ENCODE results near the gene PBLD.
"Not testable (repeated sequence)": the region's sequence is repeated elsewhere in the genome, so short reads cannot be mapped to it uniquely, and the experiment has no call there.

The PBLD gene

DNA sequence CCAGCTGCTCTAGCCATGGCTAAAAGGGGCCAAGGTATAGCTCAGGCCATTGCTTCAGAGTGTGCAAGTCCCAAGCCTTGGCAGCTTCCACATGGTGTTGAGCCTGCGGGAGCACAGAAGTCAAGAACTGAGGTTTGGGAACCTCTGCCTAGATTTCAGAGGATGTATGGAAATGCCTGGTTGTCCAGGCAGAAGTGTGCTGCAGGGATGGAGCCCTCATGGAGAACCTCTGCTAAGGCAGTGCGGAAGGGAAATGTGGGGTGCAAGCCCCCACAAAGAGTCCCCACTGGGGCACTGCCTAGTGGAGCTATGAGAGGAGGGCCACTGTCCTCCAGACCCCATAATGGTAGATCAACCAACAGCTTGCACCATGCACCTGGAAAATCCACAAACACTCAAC lies 54.9 kb downstream of the PBLD start:
- not testable (repeated sequence) for DNase-seq

DNA sequence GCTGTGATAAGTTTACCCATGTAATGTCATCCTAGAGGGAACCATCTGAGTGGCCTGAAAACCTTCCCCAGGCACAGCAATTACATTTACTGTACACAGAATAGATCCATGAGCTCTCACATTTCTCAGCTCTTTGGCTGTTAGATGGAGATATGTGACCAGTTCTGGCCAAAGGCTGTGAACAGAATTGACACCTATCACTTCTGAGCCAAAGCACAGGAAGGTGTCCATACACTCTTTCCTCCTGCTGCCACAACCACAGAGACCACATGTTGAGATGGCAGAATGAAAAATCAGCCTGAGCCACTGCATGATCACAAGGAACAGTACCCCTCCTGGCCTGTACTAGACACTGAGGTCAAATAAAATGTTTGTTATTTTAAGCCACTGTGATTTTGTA lies 56.5 kb downstream of the PBLD start:
- DNase-seq: no peak

DNA sequence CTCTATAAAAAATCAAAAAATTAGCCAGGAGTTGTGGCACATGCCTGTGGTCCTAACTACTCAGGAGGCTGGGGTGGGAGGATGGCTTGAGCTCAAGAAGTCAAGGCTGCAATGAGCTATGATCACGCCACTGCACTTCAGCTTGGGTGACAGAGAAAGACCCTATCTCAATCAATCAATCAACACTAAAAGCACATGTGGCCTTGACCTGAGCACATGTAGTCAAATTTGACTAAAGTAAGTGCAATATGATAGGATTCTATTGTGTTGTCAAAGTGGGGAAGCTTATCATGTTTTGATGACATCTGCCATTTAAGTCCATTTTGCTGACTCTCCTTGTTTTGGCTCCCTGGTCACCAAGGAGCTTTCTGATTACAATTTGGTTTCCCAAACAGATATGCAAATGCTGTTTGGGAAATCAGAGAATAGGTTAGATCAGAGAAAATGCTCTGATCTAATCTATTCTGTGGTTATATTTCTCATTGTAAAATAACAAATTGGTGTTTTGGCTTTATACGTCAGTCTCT lies 57.1 kb downstream of the PBLD start:
- DNase-seq: no peak

DNA sequence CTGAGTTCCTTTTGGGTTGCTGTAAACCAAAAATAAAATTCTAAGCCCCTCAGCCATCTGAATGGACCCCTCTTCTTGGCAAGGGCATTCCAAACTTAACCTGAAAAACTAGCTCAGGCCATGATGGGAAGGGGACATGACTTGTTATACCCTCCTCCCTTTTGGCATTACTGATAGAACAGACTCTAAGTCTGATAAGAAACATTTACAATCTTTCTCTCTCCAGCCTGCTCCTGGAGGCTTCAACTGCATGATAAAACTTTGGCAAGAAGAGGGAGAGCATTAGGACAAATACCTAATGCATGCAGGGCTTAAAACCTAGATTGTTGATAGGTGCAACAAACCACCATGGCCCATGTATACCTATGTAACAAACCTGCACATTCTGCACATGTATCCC lies 59.9 kb downstream of the PBLD start:
- no peak for DNase-seq

DNA sequence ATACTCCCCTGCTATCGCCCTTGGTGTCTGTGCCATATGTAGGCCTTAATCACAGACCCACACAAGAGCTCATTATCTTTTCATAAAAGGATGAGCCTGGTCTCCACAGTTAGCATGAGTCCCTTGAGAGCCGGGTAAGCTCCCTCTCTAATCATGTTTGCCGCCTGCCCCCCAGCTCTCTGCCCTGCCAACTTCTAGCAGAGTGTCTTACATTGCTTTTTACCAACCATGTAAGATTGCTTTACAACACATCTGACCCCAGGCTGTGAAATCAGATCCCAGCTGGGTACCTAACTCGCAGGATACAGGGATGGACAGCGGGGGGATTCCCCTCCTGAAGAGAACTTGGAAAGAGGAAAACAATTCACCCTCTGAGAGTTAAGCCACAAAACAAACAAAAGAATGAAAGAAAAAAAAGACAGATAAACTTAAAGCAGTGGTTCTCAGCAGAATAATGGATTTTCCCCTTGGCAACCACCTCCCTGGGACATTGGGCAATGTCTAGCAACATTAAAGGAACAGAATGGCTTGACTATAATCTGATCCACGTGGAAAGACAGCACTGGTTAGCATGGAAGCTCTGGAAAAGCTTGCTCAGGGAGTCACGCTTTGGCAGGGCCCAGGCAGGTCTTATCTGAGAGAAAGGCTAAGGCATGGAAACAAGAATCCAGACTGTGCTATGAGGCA lies 61.4 kb downstream of the PBLD start:
- DNase-seq: no peak

DNA sequence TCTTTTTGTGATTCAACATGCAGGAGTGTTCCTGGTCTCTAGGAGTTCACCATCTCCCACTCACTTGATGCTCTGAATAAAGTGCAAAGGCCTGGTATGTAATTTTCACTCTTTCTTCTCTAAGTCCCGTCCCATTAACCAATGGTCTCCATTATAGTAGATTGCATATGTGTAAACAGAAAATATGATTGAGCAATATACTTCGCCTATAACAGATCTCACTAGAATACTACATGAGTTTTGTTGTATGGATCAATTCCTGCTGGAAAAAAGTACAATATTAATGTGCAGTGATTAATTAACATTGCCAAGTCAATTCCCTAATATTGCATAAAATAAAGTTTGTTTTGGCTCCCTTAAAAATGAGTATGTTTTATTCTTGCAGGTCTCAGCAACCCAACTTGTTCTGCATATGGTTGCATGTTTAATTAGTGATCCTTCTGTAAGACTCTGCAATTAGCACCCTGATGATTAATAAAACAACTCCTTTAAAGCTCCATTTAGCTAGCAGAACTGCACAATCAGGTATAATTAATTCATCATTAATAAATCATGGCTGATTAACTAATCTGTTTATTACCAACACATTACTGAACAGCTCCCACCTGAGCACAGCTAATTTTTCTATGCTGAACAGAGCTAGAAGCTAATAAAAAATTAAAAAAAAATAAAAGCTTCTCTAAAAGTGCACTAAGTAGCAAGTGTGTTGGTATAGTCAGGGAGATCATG lies 63.0 kb downstream of the PBLD start:
- DNase-seq: no peak

DNA sequence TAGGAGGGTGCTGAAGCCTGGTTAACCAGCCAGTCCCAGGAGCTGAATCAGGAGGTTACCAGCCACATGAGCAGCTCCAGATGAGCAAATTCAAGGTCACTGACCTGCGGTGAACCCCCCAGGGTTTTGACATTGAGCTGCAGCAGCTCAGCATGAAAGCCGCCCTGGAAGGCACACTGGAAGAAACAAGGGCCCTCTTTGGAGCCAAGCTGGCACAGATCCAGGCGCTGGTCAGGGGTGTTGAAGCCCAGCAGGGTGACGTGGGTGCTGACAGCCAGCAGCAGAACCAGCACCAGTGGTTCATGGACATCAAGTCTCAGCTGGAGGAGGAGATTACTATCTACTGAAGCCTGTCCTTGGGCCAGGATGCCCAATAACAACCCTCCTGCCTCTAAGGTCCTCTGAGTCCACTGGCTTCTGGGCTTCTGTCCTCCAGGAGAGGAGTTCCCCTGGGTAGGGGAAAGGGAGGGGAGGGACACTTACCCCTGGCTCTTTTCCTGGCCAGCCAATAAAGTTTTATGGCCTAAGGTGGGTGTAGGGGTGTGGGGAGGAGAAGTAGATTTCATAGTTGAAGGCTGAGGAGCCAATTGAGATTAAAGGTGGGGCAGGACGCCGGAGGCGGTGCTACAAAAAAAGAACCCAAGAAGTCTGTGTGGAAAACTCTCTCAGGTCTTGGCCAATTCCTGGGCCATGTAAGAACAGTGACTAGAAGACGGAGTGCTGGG lies 71.4 kb downstream of the PBLD start:
- no peak for DNase-seq

DNA sequence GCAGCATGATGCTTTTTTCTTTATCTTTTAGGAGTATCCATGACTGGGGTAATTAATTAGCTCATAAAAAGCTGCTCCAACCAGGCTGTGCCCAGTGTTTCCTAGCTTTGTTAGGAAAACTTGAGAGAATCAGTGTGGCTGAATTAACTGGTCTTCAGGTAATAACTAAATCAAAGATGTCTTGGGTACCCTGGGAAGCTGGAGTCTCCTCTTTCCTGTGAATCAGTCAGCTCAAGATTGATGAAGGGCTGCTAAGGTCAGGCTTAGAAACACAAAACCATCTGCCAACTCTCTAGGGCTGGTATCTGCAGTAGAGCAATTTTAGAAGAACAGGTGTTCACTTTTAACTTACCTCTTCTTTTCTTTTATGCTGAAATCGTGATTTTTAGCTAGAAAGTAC lies 79.4 kb downstream of the PBLD start:
- DNase-seq: no peak

DNA sequence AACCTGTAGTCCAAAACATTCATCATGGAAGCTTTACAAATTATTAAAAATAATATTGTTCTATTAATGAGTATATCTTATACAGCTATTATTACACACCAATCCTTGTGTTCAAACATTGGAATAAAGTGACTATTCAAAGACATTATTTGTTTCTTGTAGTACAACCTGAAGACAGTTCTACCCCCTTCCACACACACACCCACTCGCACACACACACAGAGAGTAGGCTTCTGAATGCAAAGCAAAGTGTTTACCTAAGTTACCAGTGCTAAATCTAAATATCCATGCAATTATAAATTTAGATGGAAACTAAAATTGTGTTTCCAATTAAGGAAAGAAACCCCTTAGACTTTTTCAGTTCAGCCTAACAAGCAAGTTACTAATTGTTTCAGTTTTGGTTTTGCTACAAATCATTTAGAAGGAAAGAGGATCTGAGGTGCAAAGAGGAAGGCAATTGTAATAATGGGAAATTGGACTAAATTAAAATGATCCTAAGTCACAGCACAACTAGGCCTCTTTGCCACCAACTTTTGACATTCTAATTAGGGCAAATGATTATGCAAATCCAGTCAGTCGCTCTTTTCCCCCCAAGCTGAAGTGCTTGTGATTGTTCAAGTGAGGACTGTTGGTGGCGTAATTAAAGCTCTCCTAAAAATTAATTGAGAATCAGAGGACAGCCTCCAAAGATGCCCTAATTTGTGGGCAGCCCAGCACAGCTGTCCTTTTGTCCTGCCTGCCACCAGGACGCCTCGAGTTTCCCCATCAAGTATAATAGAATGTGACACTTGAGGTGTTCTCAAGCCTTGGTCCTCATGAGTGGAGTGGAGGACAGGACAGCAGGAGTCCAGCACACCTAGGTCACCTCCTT lies 80.9 kb downstream of the PBLD start:
- DNase-seq: no peak

DNA sequence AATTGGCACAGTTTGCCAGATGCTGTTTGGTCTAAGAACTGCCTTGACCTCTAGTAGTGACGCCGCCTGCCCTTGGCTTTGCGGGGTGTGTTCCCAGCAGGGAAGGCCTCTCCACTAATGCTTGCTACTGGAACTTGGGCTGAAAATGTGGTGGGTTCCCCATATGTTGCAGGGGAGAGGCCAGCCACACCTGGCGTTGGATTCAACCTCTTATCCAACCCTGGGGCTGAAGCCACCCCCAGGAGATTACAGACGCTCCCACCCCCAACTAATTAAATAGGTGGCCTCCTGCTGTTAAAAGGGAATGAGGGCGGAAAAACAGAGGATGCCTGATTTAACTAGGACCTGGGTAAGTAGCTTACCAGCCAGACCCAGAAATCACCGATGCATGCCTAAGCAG lies 81.6 kb downstream of the PBLD start:
- no peak for DNase-seq

DNA sequence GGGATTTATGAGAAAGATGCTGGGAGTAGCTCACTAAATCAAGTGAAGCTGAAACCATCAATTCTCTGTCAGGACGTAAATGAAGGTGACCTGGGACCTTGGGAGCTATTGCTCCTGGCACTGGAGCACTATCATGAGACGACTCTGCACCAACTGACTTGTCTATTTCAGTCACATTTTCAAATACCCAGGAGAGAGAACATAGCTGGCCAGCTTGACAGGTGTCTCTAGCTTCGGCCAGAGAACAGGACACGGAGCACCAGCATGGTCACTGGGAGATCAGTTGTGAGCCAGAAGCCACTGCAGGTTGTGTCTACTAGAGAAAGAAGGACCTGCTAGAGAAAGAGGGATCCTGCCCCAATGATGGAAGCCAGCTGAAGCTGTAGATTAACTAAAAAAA lies 83.4 kb downstream of the PBLD start:
- DNase-seq: no peak

DNA sequence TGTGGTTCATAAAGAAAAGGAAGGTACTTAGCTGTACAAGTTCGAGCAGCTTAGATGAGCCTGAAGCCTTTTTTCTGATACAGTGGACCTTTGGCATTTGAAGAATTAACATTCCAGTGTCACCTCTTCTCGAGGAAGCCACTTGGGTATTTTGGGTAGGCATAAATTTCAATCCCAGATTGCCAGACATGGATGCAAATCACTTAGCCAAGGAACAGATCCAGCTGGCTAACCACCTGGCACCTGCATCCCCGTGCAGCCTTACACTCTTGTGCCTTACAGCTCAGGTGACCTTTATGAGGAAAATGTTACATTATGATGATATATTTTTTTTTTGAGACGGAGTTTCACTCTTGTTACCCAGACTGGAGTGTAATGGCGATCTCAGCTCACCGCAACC lies 84.8 kb downstream of the PBLD start:
- no peak for DNase-seq

DNA sequence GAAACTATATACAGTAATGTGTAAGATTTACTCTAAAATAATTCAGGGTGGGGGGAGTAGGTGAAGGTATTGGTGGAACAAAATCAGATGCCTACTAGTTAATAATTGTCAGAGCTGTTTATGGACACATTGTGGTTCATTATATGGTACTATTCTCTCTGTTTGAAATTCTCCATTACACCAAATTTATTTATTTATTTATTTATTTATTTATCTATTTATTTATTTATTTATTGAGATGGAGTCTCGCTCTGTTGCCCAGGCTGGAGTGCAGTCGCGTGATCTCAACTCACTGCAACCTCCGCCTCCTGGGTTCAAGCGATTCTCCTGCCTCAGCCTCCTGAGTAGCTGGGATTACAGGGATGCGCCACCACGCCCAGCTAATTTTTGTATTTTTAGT lies 86.3 kb downstream of the PBLD start:
- not testable (repeated sequence) for DNase-seq

DNA sequence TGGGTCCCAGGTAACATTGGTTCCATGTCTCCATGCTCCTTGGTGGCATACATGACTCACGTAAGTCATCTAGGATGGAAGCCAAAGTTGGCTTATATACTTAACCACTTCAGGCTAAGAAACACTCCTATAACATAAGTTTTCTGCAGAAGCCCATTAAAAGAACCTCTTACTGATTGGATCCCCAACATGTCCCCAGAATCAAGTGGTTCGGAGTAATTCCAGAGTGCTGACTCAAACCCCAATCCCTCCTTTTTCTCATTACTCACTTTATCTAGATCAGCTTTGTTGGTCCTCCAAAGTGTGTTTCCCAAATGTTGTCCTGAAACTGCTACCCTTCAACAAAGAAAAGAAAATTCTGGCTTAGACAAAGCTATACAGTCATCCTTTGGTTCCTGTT lies 90.7 kb downstream of the PBLD start:
- no peak for DNase-seq

DNA sequence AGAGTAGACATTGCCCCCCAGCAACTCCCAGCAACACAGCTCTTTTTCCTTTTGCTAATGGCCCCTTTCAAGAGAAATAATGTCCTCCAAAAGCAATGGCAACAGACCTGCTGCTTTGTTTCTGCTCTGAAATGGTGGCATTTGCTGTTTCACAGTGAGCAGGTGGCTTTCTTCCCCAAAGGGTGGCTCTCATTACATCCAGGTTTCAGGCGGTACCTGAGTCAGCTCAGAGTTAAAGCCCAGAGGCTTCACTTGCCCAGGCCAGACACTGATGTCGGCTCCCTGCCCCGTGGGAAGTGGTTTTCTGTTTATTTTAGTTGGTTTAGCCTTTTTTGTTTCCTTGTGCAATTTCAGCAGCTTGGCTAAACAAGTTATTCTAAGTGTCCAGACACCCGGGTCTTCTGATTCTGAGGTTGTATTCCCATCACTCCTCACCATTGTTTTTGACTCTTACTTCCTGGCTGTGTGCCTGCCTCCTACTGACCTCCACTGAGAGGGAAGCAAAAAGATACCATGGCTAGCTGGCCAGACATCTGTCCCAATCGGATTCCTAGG lies 93.1 kb downstream of the PBLD start:
- DNase-seq: no peak

DNA sequence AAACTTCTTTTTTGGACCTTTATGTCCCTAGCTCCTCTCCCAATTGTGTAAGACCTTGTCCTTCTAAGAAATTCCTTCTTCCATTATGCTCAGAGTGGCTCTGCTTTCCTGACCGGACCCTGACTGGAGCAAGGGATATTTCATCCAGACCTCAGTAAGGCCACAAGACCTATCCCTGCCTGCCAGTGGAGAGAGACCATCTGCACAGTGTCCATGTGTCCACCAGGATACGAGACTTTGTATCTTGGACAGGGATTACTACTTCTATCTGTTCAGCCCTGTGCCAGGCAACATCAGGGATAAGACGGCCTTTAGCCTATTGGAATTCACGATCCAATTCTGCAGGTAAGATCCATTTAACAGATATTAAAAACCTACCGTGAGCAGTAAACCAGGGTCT lies 93.7 kb downstream of the PBLD start:
- DNase-seq: no peak

DNA sequence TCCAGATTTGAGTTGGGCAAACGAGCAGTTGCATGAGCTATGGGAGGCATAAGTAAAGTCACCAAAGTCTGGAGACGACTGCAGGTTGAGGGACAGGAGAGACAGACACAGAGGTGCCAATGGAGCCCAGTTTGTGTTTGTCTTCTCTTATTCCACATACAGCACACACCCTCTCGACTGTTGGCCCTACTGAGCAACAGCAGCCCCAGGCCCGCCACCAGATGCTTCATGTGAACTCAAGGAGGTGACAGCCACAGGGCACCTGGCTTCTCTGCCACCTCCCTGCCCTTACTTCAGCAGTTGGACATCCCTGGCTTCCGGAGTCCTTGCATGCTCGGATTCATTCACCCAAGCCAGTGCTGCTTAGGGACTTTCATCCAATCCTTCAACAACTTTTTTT lies 94.4 kb downstream of the PBLD start:
- DNase-seq: no peak

DNA sequence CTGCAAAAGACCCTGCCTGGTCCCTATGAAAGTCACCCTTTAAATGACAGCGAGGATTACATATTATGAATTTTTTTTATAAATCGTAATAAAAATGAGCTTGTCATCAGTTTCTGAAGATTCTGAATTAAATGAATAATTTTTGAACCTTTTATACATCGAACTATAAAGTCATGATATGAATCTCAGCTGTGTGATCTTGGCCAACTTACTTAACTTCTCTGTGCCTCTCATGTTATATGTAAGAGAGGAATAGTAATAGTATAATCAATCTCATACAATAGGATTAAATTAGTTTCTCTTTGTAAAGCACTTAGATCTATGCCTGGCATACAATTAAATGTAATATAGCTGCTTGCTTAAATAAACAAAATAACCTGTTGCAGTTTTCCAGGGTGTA lies 95.6 kb downstream of the PBLD start:
- DNase-seq: no peak

DNA sequence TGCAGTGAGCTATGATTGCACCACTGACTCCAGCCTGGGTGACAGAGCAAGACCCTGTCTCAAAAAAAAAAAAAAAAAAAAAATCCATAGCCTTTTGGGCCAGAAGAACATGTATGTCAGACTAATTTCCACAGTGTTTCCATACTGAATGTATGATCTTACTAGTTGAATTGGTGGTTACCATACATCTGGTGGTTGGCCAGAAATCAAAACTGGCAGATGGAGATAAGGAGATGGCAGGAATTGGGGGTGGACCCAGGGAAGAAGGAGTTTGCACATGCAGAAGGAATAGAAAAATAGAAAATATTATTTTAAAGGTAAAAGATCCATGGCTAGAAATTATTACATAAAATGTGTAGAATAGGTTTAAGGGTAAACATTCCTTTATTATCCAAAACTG lies 97.1 kb downstream of the PBLD start:
- peak; percentile 59 for DNase-seq

DNA sequence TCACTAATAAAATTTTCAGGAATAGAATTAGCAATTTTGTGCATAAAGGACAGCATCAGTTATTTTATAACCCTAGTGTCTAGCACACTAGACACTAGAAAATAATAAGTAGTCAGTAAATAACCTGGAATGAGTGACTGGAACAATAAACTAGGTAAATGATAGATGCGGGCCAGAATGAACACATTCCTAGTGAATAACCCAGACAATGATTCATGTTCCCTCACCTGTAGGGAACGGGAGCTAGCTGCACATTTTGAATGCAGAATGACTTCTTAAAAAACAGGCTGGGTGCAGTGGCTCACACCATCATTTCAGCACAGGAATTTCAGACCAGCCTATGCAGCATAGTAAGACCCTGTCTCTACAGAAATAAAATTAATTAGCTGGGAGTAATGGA lies 97.6 kb downstream of the PBLD start:
- no peak for DNase-seq

DNA sequence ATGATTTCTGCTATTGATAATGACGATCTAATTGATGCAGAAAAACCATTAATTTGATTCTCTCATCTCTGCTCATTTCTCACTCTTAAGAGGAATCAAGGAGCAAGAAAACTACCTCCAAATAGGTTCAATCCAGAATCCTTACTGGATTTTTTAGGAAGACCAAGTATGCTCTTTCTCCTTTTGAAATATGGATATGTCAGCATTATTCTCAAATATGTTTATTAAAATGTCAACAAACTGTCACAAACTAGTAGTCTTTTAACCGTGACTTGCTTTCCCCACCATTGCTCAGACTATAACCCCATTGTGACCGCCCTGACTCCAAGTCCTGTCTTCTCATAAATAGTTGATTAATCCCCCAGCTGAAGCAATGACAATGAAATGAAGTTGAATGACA lies 99.7 kb downstream of the PBLD start:
- no peak for DNase-seq
